HepG2 (cell line): ENCODE results near the gene MATR3. TPM values are rescaled to one million over a fixed set of nuclear protein-coding genes. Genes with fewer than 3 reads are reported as not detected.

Experiments
- ATAC-seq: fragments of 200-7000 bp; cut with Tn5 transposase; 3 replicates; pipeline ENCODE4 v1.9.1; 2020; ENCODE audit warnings: mild to moderate bottlenecking, moderate library complexity
- BruUV-seq: library from RNA; stranded (reverse); fragments of 400-500 nt; replicated peaks from 2 replicates; lab custom pipeline; 2021; lab: Mats Ljungman, UMichigan
- CTCF ChIA-PET: fragments of 300-600 bp; formaldehyde crosslinking; extraction: SDS; loops from one replicate; lab custom pipeline; 2021; ENCODE audit warnings: low total read pairs, inconsistent platforms, low intra/inter-chr PET ratio; lab: Yijun Ruan, JAX
- POLR2A ChIA-PET: fragments of 350-600 bp; sonication (Branson Sonifier 250); formaldehyde crosslinking; loops from one replicate; lab custom pipeline; 2020; ENCODE audit warnings: antibody characterized with exemption, inconsistent platforms; lab: Yijun Ruan, JAX
- DNase-seq: peaks from one replicate; pipeline ENCODE4 v3.0.0-alpha.2; 2015; ENCODE audit warnings: low spot score
- FAIRE-seq: peaks from 3 replicates; lab custom pipeline; 2011; peaks lifted over from hg19 to GRCh38; lab: Jason Lieb, UNC
- H2AFZ ChIP-seq: one replicate; pipeline ENCODE4 v1.6.1; 2011; ENCODE audit warnings: low read length, inconsistent platforms
- H3K27ac ChIP-seq: fragments of 300-600 bp; 3 replicates; pipeline ENCODE4 v1.8.0; 2011; ENCODE audit warnings: mixed run types, mild to moderate bottlenecking, mixed read lengths, low read length, inconsistent platforms; ENCODE audit not compliant: insufficient read depth; ENCODE audit errors: extremely low read length
- H3K27me3 ChIP-seq, 2 experiments: fragments of 200-600 bp in 1 of 2; 2 replicates in 1 of 2; 3 replicates in 1 of 2; pipeline versions ENCODE4 v1.6.0 to v1.8.0; 2011; ENCODE audit warnings: low read length in 2 of 2, mild to moderate bottlenecking in 2 of 2, moderate library complexity in 2 of 2, inconsistent platforms in 1 of 2; ENCODE audit not compliant: insufficient read depth in 2 of 2, control insufficient read depth in 1 of 2
- H3K36me3 ChIP-seq, 2 experiments: fragments of 200-600 bp in 1 of 2; replicated peaks in 1 of 2; 2 replicates in 1 of 2; 3 replicates in 1 of 2; pipeline versions ENCODE4 v1.5.1 to v1.8.0; 2011; ENCODE audit warnings: low read length in 2 of 2, inconsistent platforms in 1 of 2; ENCODE audit not compliant: insufficient read depth in 2 of 2, control insufficient read depth in 1 of 2
- H3K4me1 ChIP-seq: 2 replicates; pipeline ENCODE4 v1.5.1; 2012; ENCODE audit warnings: low read length, inconsistent platforms; ENCODE audit not compliant: insufficient read depth
- H3K4me2 ChIP-seq: 2 replicates; pipeline ENCODE4 v1.6.0; 2011; ENCODE audit warnings: low read depth, low read length, inconsistent platforms
- H3K4me3 ChIP-seq, 3 experiments: fragments of 200-600 bp in 1 of 3; sonication (generic), shearing (Covaris generic) in 1 of 3; replicated peaks in 1 of 3; 2 replicates each; pipeline ENCODE4 v1.5.1; 2011 to 2016; ENCODE audit warnings: low read length in 3 of 3, inconsistent platforms in 2 of 3, low read depth in 2 of 3, mild to moderate bottlenecking in 2 of 3, control low read depth in 1 of 3, mixed read lengths in 1 of 3; ENCODE audit not compliant: insufficient read depth in 1 of 3
- H3K79me2 ChIP-seq: one replicate; pipeline ENCODE4 v1.6.1; 2011; ENCODE audit warnings: low read length, inconsistent platforms; ENCODE audit not compliant: insufficient read depth
- H3K9ac ChIP-seq: 2 replicates; pipeline ENCODE4 v1.6.0; 2011; ENCODE audit warnings: mild to moderate bottlenecking, low read depth, low read length, inconsistent platforms; ENCODE audit not compliant: insufficient read depth
- H3K9me3 ChIP-seq: 2 replicates; pipeline ENCODE4 v1.5.1; 2012; ENCODE audit warnings: mild to moderate bottlenecking, low read length
- H4K20me1 ChIP-seq: 2 replicates; pipeline ENCODE4 v1.6.0; 2011; ENCODE audit warnings: inconsistent platforms, mild to moderate bottlenecking, low read length, moderate library complexity; ENCODE audit not compliant: insufficient read depth
- AGO2 ChIP-seq: fragments of 200-400 bp; formaldehyde crosslinking; optimal IDR thresholded peaks from 2 replicates; pipeline ENCODE3; 2017; ENCODE audit warnings: mild to moderate bottlenecking, low read depth, low read length, moderate library complexity
- CCAR2 ChIP-seq: fragments of 200-400 bp; formaldehyde crosslinking; optimal IDR thresholded peaks from 2 replicates; pipeline ENCODE3; 2018; ENCODE audit warnings: low read depth, mild to moderate bottlenecking, low read length, moderate library complexity
- CREB1 ChIP-seq, 2 experiments: fragments of 450-650 bp in 1 of 2; IDR thresholded peaks; 2 replicates each; pipeline ENCODE4 v1.6.1; 2016 to 2017; ENCODE audit warnings: control low read depth in 1 of 2, mild to moderate bottlenecking in 1 of 2, missing compliant biosample characterization in 1 of 2, missing genetic modification characterization in 1 of 2
- ETV5 ChIP-seq: IDR thresholded peaks from 2 replicates; pipeline ENCODE4 v1.6.1; 2018; ENCODE audit warnings: missing biosample characterization, missing genetic modification reagents, inconsistent platforms, borderline replicate concordance
- FOSL2 ChIP-seq: sonication (generic); formaldehyde crosslinking; IDR thresholded peaks from 2 replicates; pipeline ENCODE4 v1.4.0; 2020; ENCODE audit warnings: missing genetic modification reagents
- FOXP1 ChIP-seq, 2 experiments: fragments of 450-650 bp in 1 of 2; IDR thresholded peaks; 2 replicates each; pipeline ENCODE4 v1.6.1; 2017 to 2018; ENCODE audit warnings: antibody characterized with exemption in 1 of 2
- GABPB1 ChIP-seq: IDR thresholded peaks from 2 replicates; pipeline ENCODE4 v1.6.1; 2016; ENCODE audit warnings: mild to moderate bottlenecking, missing genetic modification reagents, moderate library complexity, missing compliant biosample characterization
- KLF16 ChIP-seq, 2 experiments: sonication (generic) in 1 of 2; formaldehyde crosslinking in 1 of 2; IDR thresholded peaks; 2 replicates each; pipeline versions ENCODE4 v1.6.1 to v1.8.0; 2016 to 2023; ENCODE audit warnings: missing genetic modification reagents in 2 of 2, missing compliant biosample characterization in 1 of 2
- NFE2L1 ChIP-seq: sonication (generic); formaldehyde crosslinking; IDR thresholded peaks from 2 replicates; pipeline ENCODE4 v1.4.0; 2020; ENCODE audit warnings: missing genetic modification reagents, mild to moderate bottlenecking, borderline replicate concordance
- NRL ChIP-seq: sonication (generic); formaldehyde crosslinking; IDR thresholded peaks from 2 replicates; pipeline ENCODE4 v1.5.0; 2020; ENCODE audit warnings: missing genetic modification reagents, mild to moderate bottlenecking, moderate library complexity, borderline replicate concordance
- PLRG1 ChIP-seq: fragments of 450-650 bp; conservative IDR thresholded peaks from 2 replicates; pipeline ENCODE4 v1.6.1; 2016
- REXO4 ChIP-seq: sonication (generic); formaldehyde crosslinking; IDR thresholded peaks from 2 replicates; pipeline ENCODE4 v1.8.0; 2022; ENCODE audit warnings: missing genetic modification reagents, mild to moderate bottlenecking, borderline replicate concordance
- RFX1 ChIP-seq: fragments of 450-650 bp; IDR thresholded peaks from 2 replicates; pipeline ENCODE4 v1.6.1; 2017
- SRSF1 ChIP-seq: fragments of 200-400 bp; formaldehyde crosslinking; optimal IDR thresholded peaks from 2 replicates; pipeline ENCODE3; 2017; ENCODE audit warnings: mild to moderate bottlenecking, low read depth, low read length, moderate library complexity
- STAG1 ChIP-seq: sonication (generic); formaldehyde crosslinking; IDR thresholded peaks from 2 replicates; pipeline ENCODE4 v1.4.0; 2020; ENCODE audit warnings: missing genetic modification reagents
- TEAD3 ChIP-seq: optimal IDR thresholded peaks from 2 replicates; pipeline ENCODE3; 2016; ENCODE audit warnings: borderline replicate concordance
- ZBTB7B ChIP-seq: sonication (generic); formaldehyde crosslinking; IDR thresholded peaks from 2 replicates; pipeline ENCODE4 v1.4.0; 2020; ENCODE audit warnings: missing genetic modification reagents
- ZFP41 ChIP-seq: sonication (generic); formaldehyde crosslinking; IDR thresholded peaks from 2 replicates; pipeline ENCODE4 v1.4.0; 2020; ENCODE audit warnings: mild to moderate bottlenecking, missing genetic modification reagents, borderline replicate concordance
- ZNF121 ChIP-seq: sonication (generic); formaldehyde crosslinking; IDR thresholded peaks from 2 replicates; pipeline ENCODE4 v1.5.0; 2020; ENCODE audit warnings: mild to moderate bottlenecking, missing genetic modification reagents
- ZNF143 ChIP-seq: sonication (generic); formaldehyde crosslinking; IDR thresholded peaks from 2 replicates; pipeline ENCODE4 v1.4.0; 2020; ENCODE audit warnings: missing genetic modification reagents
- WGBS: methylation state at CpG from one replicate; pipeline ENCODE4 v1.1.6; 2017; ENCODE audit warnings: low lambda C conversion rate; 5-methylcytosine and 5-hydroxymethylcytosine counted together
- in situ Hi-C: cut with HindIII; loops from 2 replicates; pipeline ENCODE4 v1.10.0; 2017; ENCODE audit warnings: low pct_unique_long_range_greater_than_20kb; ENCODE audit not compliant: extremely low pct_ligation_motif_present
- intact Hi-C: fragments of 100-400 bp; cut with micrococcal nuclease; formaldehyde crosslinking; loops from one replicate; pipeline ENCODE4 v1.10.0; 2022; ENCODE audit not compliant: unreplicated experiment
- polyA plus RNA-seq, 8 experiments: library from polyadenylated mRNA; depleted of rRNA in 3 of 8; stranded (reverse) in 7 of 8; unstranded in 1 of 8; fragments of >200 nt; fragmentation: Illumina TruSeq in 4 of 8; extraction: Trizol in 4 of 8; gene quantifications; 2 replicates each; pipeline versions ENCODE4 v1.2.1 to v1.2.3, GENCODE V29; 2011 to 2016; ENCODE audit warnings: low read depth in 4 of 8, missing spikeins in 1 of 8, mixed read lengths in 1 of 8; ENCODE audit not compliant: insufficient read depth in 1 of 8
- total RNA-seq, 5 experiments: library from RNA; depleted of rRNA; stranded (reverse); fragments of >200 nt; fragmentation: Illumina TruSeq; extraction: Trizol; gene quantifications; 2 replicates each; pipeline ENCODE4 v1.2.3, GENCODE V29; 2016; ENCODE audit warnings: low read depth in 1 of 5
- TF ChIP-seq, protein P1 (sequence below): sonication (generic); formaldehyde crosslinking; IDR thresholded peaks from 2 replicates; pipeline ENCODE4 v1.4.0; 2020; ENCODE audit warnings: missing genetic modification reagents
- TF ChIP-seq, protein P2 (sequence below): sonication (generic); formaldehyde crosslinking; IDR thresholded peaks from 2 replicates; pipeline ENCODE4 v1.8.0; 2022; ENCODE audit warnings: mild to moderate bottlenecking, missing genetic modification reagents

MATR3 gene
- total and polyA plus RNA-seq, 2 of the 13 experiments (the other 11 are each of a cell fraction or from before 2014, with no cell fraction given): 94.2 to 341 TPM

DNA sequence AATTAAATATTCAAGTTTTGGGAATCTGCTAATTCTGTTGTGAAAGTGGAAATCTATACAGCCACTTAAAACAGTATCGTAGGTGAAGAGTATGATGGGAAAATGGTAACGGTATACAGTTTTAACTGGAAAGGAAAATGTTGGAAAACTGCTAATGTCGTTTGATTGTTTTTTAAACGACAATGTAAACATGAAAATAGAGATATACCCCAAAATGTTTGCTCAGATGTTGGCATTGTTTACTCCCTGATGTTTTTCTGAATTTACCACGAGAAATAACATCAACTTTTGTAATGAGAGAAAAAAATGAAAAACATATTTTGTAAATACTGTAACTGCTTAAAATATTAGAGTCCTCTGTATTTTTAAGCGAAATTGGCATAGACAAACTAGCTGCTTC is 2.7 kb downstream of the MATR3 start (continued):
- TF ChIP-seq FOSL2 (CRISPR knock-in tag): no peak
- no peak for TF ChIP-seq FOXP1 (IDR thresholded peaks at IDR 0.05)
- no peak for TF ChIP-seq FOXP1 (CRISPR knock-in tag; IDR thresholded peaks at IDR 0.05)
- TF ChIP-seq NFE2L1: no peak
- no peak for TF ChIP-seq AGO2
- no peak for TF ChIP-seq ZBTB7B (CRISPR knock-in tag)
- no peak for TF ChIP-seq NRL
- TF ChIP-seq SRSF1: no peak

DNA sequence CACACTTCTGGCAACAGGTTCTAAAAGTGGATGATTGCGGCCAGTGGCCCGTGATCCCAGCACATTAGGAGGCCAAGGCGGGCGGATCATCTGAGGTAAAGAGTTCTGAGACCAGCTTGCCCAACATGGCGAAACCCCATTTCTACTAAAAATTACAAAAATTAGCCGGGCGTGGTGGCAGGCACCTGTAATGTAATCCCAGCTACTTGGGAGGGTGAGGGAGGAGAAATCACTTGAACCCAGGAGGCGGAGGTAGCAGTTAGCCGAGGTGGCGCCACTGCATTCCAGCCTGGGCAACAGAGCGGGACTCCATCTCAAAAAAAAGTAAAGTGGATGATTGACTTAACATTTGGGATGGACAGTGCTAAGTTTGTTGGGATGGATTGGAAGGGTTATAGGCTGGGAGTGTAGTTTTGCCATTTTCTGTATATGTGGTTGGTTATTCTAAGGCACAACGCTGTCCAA is 3.4 kb downstream of the MATR3 start:
- no peak overlapping the region for H3K9ac ChIP-seq
- ChIA-PET POLR2A (interaction anchor here (1.3 kb wide), 1 partner anchor 23 kb away, joined by 4 read pairs; no protein-coding TSS in a partner anchor), CTCF (no interaction called here)
- H3K4me2 ChIP-seq: peak overlapping the region; percentile 93
- H3K4me3 ChIP-seq: peak overlapping the region in 2 of 3 experiments; percentile 92 to 97; a peak in 2 of 6 replicates
- peaks cover 87% of the 10 kb centered on the region for H3K79me2 ChIP-seq
- intact Hi-C loops (no loop called here), in situ Hi-C loops (no loop called here)
- BruUV-seq: no TSS peak
- H4K20me1 ChIP-seq: peaks cover 76% of the 10 kb centered on the region
- peaks cover 0 to 1% of the 10 kb centered on the region in 2 experiments; a peak in 1 of 5 replicates for H3K36me3 ChIP-seq
- ATAC-seq (no peak), FAIRE-seq (no peak), DNase-seq (no peak)
- H2AFZ ChIP-seq: no peak overlapping the region
- H3K27ac ChIP-seq: no peak overlapping the region
- H3K4me1 ChIP-seq: peaks cover 64% of the 10 kb centered on the region
- H3K9me3 ChIP-seq: no peaks in the 10 kb centered on the region
- no peaks in the 10 kb centered on the region; a peak in 1 of 5 replicates for H3K27me3 ChIP-seq
- WGBS: 72% methylated on average over 12 of the region's 12 CpGs
- TF ChIP-seq REXO4: no peak
- TF ChIP-seq GABPB1 (CRISPR knock-in tag): no peak
- no peak for TF ChIP-seq ETV5 (CRISPR knock-in tag)
- TF ChIP-seq, protein P1, sequence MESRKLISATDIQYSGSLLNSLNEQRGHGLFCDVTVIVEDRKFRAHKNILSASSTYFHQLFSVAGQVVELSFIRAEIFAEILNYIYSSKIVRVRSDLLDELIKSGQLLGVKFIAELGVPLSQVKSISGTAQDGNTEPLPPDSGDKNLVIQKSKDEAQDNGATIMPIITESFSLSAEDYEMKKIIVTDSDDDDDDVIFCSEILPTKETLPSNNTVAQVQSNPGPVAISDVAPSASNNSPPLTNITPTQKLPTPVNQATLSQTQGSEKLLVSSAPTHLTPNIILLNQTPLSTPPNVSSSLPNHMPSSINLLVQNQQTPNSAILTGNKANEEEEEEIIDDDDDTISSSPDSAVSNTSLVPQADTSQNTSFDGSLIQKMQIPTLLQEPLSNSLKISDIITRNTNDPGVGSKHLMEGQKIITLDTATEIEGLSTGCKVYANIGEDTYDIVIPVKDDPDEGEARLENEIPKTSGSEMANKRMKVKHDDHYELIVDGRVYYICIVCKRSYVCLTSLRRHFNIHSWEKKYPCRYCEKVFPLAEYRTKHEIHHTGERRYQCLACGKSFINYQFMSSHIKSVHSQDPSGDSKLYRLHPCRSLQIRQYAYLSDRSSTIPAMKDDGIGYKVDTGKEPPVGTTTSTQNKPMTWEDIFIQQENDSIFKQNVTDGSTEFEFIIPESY: peak; percentile 65; the same call in 1 of the 2 replicates
- TF ChIP-seq, protein P2, sequence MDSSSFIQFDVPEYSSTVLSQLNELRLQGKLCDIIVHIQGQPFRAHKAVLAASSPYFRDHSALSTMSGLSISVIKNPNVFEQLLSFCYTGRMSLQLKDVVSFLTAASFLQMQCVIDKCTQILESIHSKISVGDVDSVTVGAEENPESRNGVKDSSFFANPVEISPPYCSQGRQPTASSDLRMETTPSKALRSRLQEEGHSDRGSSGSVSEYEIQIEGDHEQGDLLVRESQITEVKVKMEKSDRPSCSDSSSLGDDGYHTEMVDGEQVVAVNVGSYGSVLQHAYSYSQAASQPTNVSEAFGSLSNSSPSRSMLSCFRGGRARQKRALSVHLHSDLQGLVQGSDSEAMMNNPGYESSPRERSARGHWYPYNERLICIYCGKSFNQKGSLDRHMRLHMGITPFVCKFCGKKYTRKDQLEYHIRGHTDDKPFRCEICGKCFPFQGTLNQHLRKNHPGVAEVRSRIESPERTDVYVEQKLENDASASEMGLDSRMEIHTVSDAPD (CRISPR knock-in tag): no peak
- no peak for TF ChIP-seq CREB1 (IDR thresholded peaks at IDR 0.05)
- TF ChIP-seq CREB1 (CRISPR knock-in tag; IDR thresholded peaks at IDR 0.05): no peak
- TF ChIP-seq PLRG1: no peak
- TF ChIP-seq CCAR2: no peak
- TF ChIP-seq TEAD3 (CRISPR knock-in tag): peak; percentile 42
- 0 out of 2 replicates have a peak, but pooled peaks have one; percentile 40 for TF ChIP-seq ZNF121
- TF ChIP-seq ZFP41 (CRISPR knock-in tag): no peak
- no peak for TF ChIP-seq ZNF143
- TF ChIP-seq KLF16 (CRISPR knock-in tag; IDR thresholded peaks at IDR 0.05): no peak
- TF ChIP-seq RFX1: no peak
- no peak for TF ChIP-seq STAG1 (CRISPR knock-in tag)
